Panc1 (cell line): ENCODE data around the gene SPAG4. TPM values are rescaled to one million over a fixed set of nuclear protein-coding genes. Genes with fewer than 3 reads are reported as not detected.

Experiments
- ATAC-seq: fragments of 200-7000 bp; cut with Tn5 transposase; 2 replicates; pipeline ENCODE4 v1.9.1; 2020; ENCODE audit warnings: mild to moderate bottlenecking, moderate library complexity
- BruUV-seq: library from RNA; stranded (reverse); fragments of 400-500 nt; replicated peaks from 2 replicates; lab custom pipeline; 2021; lab: Mats Ljungman, UMichigan
- CTCF ChIA-PET: fragments of 300-600 bp; sonication (Branson Sonifier 250); formaldehyde crosslinking; loops from one replicate; lab custom pipeline; 2022; ENCODE audit warnings: antibody characterized with exemption; lab: Charles Lee
- POLR2A ChIA-PET: fragments of 300-600 bp; sonication (Branson Sonifier 250); formaldehyde crosslinking; loops from one replicate; lab custom pipeline; 2022; ENCODE audit warnings: antibody characterized with exemption; lab: Charles Lee
- DNase-seq: peaks from one replicate; pipeline ENCODE4 v3.0.0-alpha.2; 2010; ENCODE audit warnings: low read depth, low spot score
- H3K27ac ChIP-seq: 2 replicates; pipeline ENCODE4 v1.5.1; 2011; ENCODE audit warnings: mild to moderate bottlenecking, low read length, inconsistent platforms
- H3K27me3 ChIP-seq: fragments of 200-500 bp; sonication (Bioruptor generic); 2 replicates; pipeline ENCODE4 v1.6.0; 2014; ENCODE audit warnings: low read length, inconsistent platforms; ENCODE audit not compliant: control insufficient read depth, insufficient read depth
- H3K36me3 ChIP-seq: fragments of 200-500 bp; sonication (Bioruptor generic); 2 replicates; pipeline ENCODE4 v1.5.1; 2014; ENCODE audit warnings: inconsistent platforms, mild to moderate bottlenecking, low read length, moderate library complexity; ENCODE audit not compliant: control insufficient read depth, insufficient read depth
- H3K4me1 ChIP-seq: 2 replicates; pipeline ENCODE4 v1.5.1; 2011; ENCODE audit warnings: inconsistent platforms, mild to moderate bottlenecking, low read length, moderate library complexity; ENCODE audit not compliant: control insufficient read depth, insufficient read depth
- H3K4me3 ChIP-seq, 2 experiments: 2 replicates each; pipeline ENCODE4 v1.5.1; 2011 to 2012; ENCODE audit warnings: low read depth in 2 of 2, low read length in 2 of 2, mild to moderate bottlenecking in 2 of 2, inconsistent platforms in 1 of 2, moderate library complexity in 1 of 2
- H3K9me3 ChIP-seq: fragments of 200-500 bp; sonication (Bioruptor generic); 2 replicates; pipeline ENCODE4 v1.5.1; 2014; ENCODE audit warnings: low read depth, mild to moderate bottlenecking, inconsistent platforms, low read length, moderate library complexity; ENCODE audit not compliant: control insufficient read depth, insufficient read depth
- POLR2AphosphoS5 ChIP-seq: IDR thresholded peaks from 2 replicates; pipeline ENCODE4 v1.6.1; 2012; ENCODE audit warnings: mild to moderate bottlenecking, low read depth, low read length, moderate library complexity
- SIN3A ChIP-seq: IDR thresholded peaks from 2 replicates; pipeline ENCODE4 v1.6.1; 2012; ENCODE audit warnings: low read depth, mild to moderate bottlenecking, low read length, moderate library complexity, borderline replicate concordance; ENCODE audit not compliant: insufficient read depth
- TCF7L2 ChIP-seq: IDR thresholded peaks from 2 replicates; pipeline ENCODE4 v1.6.1; 2011; ENCODE audit warnings: mild to moderate bottlenecking, low read depth, low read length, inconsistent platforms
- in situ Hi-C: cut with HindIII; loops from 2 replicates; pipeline ENCODE4 v1.10.0; 2016; ENCODE audit warnings: low sequenced_read_pairs, low pct_unique_long_range_greater_than_20kb
- intact Hi-C: fragments of 100-400 bp; cut with micrococcal nuclease; formaldehyde crosslinking; loops from one replicate; pipeline ENCODE4 v1.10.0; 2022; ENCODE audit not compliant: unreplicated experiment
- total RNA-seq: library from RNA; stranded (reverse); gene quantifications from one replicate; pipeline ENCODE4 v1.2.1, GENCODE V29; 2021; ENCODE audit not compliant: unreplicated experiment
- TF ChIP-seq, protein P1 (sequence below), 2 experiments: IDR thresholded peaks; 2 replicates each; pipeline ENCODE4 v1.6.1; 2011 to 2012; ENCODE audit warnings: low read depth in 2 of 2, control low read depth in 1 of 2, low read length in 1 of 2, mild to moderate bottlenecking in 1 of 2, moderate library complexity in 1 of 2; ENCODE audit not compliant: insufficient read depth in 1 of 2
- TF ChIP-seq, protein P2 (sequence below): fragments of 450-650 bp; IDR thresholded peaks from 2 replicates; pipeline ENCODE4 v1.5.1; 2017; ENCODE audit warnings: mild to moderate bottlenecking

The SPAG4 gene
- total RNA-seq, 1 experiment from 2014 or later = 17.6 TPM

DNA sequence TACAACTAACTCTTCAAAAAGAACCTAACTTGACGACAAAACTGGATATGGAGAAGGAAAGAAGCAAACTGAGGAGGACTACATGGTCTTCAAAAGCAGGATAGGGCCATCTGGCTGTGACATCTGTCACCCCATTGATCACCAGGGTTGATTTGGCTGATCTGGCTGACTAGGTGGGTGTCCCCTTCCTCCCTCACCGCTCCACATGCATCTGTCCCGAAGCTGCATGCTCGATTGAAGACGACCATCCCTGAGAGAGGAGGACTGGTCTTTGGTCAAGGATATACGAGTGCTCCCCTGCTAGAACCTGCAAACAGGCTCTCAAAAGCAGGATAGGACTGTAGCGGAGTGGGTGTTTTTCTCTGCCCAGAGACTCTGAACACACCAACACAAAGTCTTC is 27.4 kb downstream of the SPAG4 start:
- POLR2A ChIA-PET = no interaction called here
- Histone ChIP-seq H3K9me3 (no peaks in the 10 kb centered on the region), H3K4me3 (no peak overlapping the region), H3K4me1 (no peaks in the 10 kb centered on the region), H3K36me3 (no peaks in the 10 kb centered on the region), H3K27me3 (no peaks in the 10 kb centered on the region), H3K27ac (no peak overlapping the region)
- intact Hi-C loops (no loop called here), in situ Hi-C loops (no loop called here)
- CTCF ChIA-PET = no interaction called here
- no peak for DNase-seq
- no peak for ATAC-seq
- TF ChIP-seq TCF7L2 (no peak), SIN3A (no peak), POLR2AphosphoS5 (no peak)
- TF ChIP-seq, protein P1, sequence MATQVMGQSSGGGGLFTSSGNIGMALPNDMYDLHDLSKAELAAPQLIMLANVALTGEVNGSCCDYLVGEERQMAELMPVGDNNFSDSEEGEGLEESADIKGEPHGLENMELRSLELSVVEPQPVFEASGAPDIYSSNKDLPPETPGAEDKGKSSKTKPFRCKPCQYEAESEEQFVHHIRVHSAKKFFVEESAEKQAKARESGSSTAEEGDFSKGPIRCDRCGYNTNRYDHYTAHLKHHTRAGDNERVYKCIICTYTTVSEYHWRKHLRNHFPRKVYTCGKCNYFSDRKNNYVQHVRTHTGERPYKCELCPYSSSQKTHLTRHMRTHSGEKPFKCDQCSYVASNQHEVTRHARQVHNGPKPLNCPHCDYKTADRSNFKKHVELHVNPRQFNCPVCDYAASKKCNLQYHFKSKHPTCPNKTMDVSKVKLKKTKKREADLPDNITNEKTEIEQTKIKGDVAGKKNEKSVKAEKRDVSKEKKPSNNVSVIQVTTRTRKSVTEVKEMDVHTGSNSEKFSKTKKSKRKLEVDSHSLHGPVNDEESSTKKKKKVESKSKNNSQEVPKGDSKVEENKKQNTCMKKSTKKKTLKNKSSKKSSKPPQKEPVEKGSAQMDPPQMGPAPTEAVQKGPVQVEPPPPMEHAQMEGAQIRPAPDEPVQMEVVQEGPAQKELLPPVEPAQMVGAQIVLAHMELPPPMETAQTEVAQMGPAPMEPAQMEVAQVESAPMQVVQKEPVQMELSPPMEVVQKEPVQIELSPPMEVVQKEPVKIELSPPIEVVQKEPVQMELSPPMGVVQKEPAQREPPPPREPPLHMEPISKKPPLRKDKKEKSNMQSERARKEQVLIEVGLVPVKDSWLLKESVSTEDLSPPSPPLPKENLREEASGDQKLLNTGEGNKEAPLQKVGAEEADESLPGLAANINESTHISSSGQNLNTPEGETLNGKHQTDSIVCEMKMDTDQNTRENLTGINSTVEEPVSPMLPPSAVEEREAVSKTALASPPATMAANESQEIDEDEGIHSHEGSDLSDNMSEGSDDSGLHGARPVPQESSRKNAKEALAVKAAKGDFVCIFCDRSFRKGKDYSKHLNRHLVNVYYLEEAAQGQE (IDR thresholded peaks at IDR 0.05; ENCODE audit: insufficient read depth in 1 of 2, low read depth in 2 of 2, low read length in 1 of 2) = no peak
- TF ChIP-seq, protein P2, sequence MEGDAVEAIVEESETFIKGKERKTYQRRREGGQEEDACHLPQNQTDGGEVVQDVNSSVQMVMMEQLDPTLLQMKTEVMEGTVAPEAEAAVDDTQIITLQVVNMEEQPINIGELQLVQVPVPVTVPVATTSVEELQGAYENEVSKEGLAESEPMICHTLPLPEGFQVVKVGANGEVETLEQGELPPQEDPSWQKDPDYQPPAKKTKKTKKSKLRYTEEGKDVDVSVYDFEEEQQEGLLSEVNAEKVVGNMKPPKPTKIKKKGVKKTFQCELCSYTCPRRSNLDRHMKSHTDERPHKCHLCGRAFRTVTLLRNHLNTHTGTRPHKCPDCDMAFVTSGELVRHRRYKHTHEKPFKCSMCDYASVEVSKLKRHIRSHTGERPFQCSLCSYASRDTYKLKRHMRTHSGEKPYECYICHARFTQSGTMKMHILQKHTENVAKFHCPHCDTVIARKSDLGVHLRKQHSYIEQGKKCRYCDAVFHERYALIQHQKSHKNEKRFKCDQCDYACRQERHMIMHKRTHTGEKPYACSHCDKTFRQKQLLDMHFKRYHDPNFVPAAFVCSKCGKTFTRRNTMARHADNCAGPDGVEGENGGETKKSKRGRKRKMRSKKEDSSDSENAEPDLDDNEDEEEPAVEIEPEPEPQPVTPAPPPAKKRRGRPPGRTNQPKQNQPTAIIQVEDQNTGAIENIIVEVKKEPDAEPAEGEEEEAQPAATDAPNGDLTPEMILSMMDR = no peak
- BruUV-seq = no TSS peak

DNA sequence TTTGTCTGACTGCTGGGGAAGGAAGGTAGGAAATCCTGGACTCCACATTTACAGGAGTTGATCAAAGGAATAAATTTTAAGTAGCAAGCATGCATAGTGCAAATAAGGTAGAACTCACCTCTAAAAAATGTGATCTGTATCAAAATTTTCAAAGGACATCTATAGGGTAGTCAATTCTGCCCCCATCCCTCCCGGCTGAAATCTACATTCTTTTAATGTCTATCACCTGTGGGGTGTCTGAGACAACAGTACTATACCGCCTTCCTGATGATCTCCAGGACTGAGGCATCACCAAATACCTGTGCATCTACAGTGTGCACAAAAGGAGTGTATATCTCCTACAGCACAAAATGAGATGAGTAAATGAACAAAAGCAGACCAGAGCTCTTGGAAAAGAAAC is 29.2 kb downstream of the SPAG4 start:
- BruUV-seq = no TSS peak
- no peaks in the 10 kb centered on the region for H3K9me3 ChIP-seq
- CTCF ChIA-PET = no interaction called here
- TF ChIP-seq, protein P2 = no peak
- no peak for TF ChIP-seq SIN3A
- TF ChIP-seq, protein P1 (IDR thresholded peaks at IDR 0.05; ENCODE audit: insufficient read depth in 1 of 2, low read depth in 2 of 2, low read length in 1 of 2) = no peak
- TF ChIP-seq POLR2AphosphoS5 = no peak
- H3K27me3 ChIP-seq = no peaks in the 10 kb centered on the region
- intact Hi-C loops (no loop called here), in situ Hi-C loops (no loop called here)
- H3K27ac ChIP-seq = no peak overlapping the region
- no peaks in the 10 kb centered on the region; the same call in 1 of the 2 replicates for H3K36me3 ChIP-seq
- POLR2A ChIA-PET = no interaction called here
- H3K4me1 ChIP-seq = no peaks in the 10 kb centered on the region
- ATAC-seq (no peak), DNase-seq (no peak)
- no peak overlapping the region for H3K4me3 ChIP-seq
